ENCODE data around the gene RIPK3. TPM values are rescaled to one million over a fixed set of nuclear protein-coding genes. Genes with fewer than 3 reads are reported as not detected.
A peak's percentile ranks its signal among the peaks of the same experiment; 100 is the strongest.

Gene RIPK3
- polyA plus RNA-seq, 2 of the 4 experiments (the other 2 are of a cell fraction), result not detected

DNA sequence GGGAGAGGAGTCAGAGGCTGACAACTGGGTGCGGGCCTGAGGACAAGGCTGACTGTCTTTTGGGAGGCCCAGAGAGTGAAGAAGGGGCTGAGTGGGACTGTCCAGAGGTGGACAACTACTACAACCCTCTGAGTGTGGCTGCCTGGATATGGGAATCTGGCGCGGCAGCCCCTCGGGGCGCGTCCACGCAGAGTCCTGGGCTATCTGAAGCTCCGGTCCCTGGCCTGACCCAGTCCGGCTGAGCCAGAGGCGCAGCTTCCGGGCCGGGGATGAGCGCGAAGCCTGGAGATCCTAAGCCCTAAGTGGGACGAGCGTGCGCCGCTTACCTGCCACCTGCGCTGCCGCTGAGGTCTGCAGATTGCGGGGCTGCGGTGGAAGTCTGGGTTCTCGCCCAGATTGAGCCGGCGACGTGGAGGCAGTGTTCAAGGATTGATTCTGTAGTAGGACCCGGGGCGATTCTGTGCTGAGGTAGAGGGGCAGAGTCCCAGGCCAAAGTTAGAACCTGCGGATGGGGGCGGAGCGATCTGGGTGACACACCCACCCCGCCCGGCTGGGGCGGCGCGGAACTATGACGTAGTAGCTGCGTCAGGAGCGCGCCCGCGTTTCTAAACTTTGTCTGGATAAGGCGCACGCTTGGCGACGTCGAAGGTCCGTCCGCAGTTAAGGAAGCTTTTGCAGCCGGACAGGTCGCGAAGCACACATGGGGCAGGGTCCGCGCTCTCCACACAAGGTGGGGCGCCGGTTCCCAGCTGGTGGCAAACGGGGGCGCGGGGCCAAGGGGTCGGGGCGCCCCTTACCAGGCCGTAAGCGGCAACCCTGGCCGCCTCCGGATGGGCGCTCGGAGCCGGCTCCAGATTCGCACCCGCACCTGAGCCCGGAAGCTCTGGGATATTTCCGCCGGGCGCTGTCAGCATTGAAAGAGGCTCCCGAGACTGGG is 40.3 kb downstream of the RIPK3 start, which contains the start of the genes DHRS1 and NOP9:
Gene DHRS1, minus strand, starts transcription at position 526 of the 937 bp plus-strand sequence. CDS start 674 bp downstream, outside the sequence.
Gene NOP9, plus strand, starts transcription at position 596 of the 937 bp plus-strand sequence. Its CDS starts 105 bp downstream, at position 701.
- Histone ChIP-seq H3K4me2 (peak within 1 kb of the TSS; percentile 81), H3K27ac (peak within 1 kb of the TSS; percentile 82 to 92), H3K9me3 (no peaks in the 10 kb centered on the region), H3K4me3 (peak within 1 kb of the TSS; percentile 81), H3K4me1 (peaks cover 15% of the 10 kb centered on the region; the same call in 2 of the 3 replicates)
- FAIRE-seq (no peak), ATAC-seq (peak; percentile 62 to 82), DNase-seq (ENCODE audit: low read depth in 1 of 2, low spot score in 1 of 2) (peak; percentile 87 to 91)
- 2% methylated on average over 26 of the region's 75 CpGs for WGBS (ENCODE audit: missing lambda C conversion rate)
- ChIA-PET CTCF (interaction anchor here (0.9 to 46.6 kb wide), 8 partner anchors 11 to 130 kb away, joined by 3 to 1142 read pairs (median 70); partner anchors contain the start of genes CBLN3, CIDEB, KHNYN and LTB4R), POLR2A (interaction anchor here (1.0 to 3.4 kb wide), 8 partner anchors 8 to 132 kb away, joined by 4 to 53 read pairs (median 6); partner anchors contain the start of genes CHMP4A, CIDEB, KHNYN and RABGGTA)
- TF ChIP-seq JUN (IDR thresholded peaks at IDR 0.05), result peak; percentile 45 to 74; a peak in 2 of 5 replicates
- no peak for TF ChIP-seq CEBPB (IDR thresholded peaks at IDR 0.05)
- no peak for TF ChIP-seq GATA3 (IDR thresholded peaks at IDR 0.05; ENCODE audit: borderline replicate concordance)
- no peak for TF ChIP-seq EP300 (IDR thresholded peaks at IDR 0.05)
- TF ChIP-seq RCOR1 (IDR thresholded peaks at IDR 0.05; ENCODE audit: low read depth, low read length), result no peak
- TF ChIP-seq HEYL (CRISPR knock-in tag; IDR thresholded peaks at IDR 0.05), result no peak
- no peak for TF ChIP-seq FOSB (CRISPR knock-in tag; IDR thresholded peaks at IDR 0.05)
- TF ChIP-seq MYC (IDR thresholded peaks at IDR 0.05; ENCODE audit: borderline replicate concordance, low read length), result peak; percentile 55; the same call in 1 of the 2 replicates
- TF ChIP-seq NFE2L2 (conservative IDR thresholded peaks at IDR 0.05; ENCODE audit: low read length), result no peak
- TF ChIP-seq ELK1 (IDR thresholded peaks at IDR 0.05; ENCODE audit: low read depth, low read length), result no peak
- TF ChIP-seq EHMT2 (IDR thresholded peaks at IDR 0.05; ENCODE audit: low read depth), result no peak
- TF ChIP-seq SMC3 (IDR thresholded peaks at IDR 0.05), result no peak
- TF ChIP-seq ZFP36 (IDR thresholded peaks at IDR 0.05; ENCODE audit: borderline replicate concordance, partially characterized antibody), result no peak
- no peak for TF ChIP-seq RAD21 (conservative IDR thresholded peaks at IDR 0.05 in 1 of 2, IDR thresholded peaks at IDR 0.05 in 1 of 2)
- TF ChIP-seq USF2 (IDR thresholded peaks at IDR 0.05), result no peak
- TF ChIP-seq, protein P1, sequence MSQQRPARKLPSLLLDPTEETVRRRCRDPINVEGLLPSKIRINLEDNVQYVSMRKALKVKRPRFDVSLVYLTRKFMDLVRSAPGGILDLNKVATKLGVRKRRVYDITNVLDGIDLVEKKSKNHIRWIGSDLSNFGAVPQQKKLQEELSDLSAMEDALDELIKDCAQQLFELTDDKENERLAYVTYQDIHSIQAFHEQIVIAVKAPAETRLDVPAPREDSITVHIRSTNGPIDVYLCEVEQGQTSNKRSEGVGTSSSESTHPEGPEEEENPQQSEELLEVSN (IDR thresholded peaks at IDR 0.05; ENCODE audit: borderline replicate concordance, low read depth), result no peak
- TF ChIP-seq HOXB5 (CRISPR knock-in tag; IDR thresholded peaks at IDR 0.05), result no peak
- TF ChIP-seq ZSCAN20 (CRISPR knock-in tag; IDR thresholded peaks at IDR 0.05), result no peak
- TF ChIP-seq SREBF2 (IDR thresholded peaks at IDR 0.05), result no peak
- TF ChIP-seq BCL3 (IDR thresholded peaks at IDR 0.05), result 0 out of 3 replicates have a peak, but pooled peaks have one; percentile 49
- no peak for TF ChIP-seq JUNB (IDR thresholded peaks at IDR 0.05)
- no peak for TF ChIP-seq BHLHE40 (IDR thresholded peaks at IDR 0.05; ENCODE audit: low read depth, low read length)
- no peak for TF ChIP-seq HOXA7 (CRISPR knock-in tag; IDR thresholded peaks at IDR 0.05)
- TF ChIP-seq RNF2 (IDR thresholded peaks at IDR 0.05; ENCODE audit: borderline replicate concordance, low read depth), result no peak
- no peak for TF ChIP-seq TFCP2L1 (CRISPR knock-in tag; IDR thresholded peaks at IDR 0.05)
- peak; percentile 36; the same call in 1 of the 2 replicates for TF ChIP-seq REST (IDR thresholded peaks at IDR 0.05)
- TF ChIP-seq, protein P2, sequence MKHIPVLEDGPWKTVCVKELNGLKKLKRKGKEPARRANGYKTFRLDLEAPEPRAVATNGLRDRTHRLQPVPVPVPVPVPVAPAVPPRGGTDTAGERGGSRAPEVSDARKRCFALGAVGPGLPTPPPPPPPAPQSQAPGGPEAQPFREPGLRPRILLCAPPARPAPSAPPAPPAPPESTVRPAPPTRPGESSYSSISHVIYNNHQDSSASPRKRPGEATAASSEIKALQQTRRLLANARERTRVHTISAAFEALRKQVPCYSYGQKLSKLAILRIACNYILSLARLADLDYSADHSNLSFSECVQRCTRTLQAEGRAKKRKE (CRISPR knock-in tag; IDR thresholded peaks at IDR 0.05; ENCODE audit: low read depth), result no peak
- no peak for TF ChIP-seq KDM1A (IDR thresholded peaks at IDR 0.05; ENCODE audit: low read depth)
- TF ChIP-seq HOXB13 (CRISPR knock-in tag; IDR thresholded peaks at IDR 0.05; ENCODE audit: low read depth), result no peak
- TF ChIP-seq RARB (CRISPR knock-in tag; IDR thresholded peaks at IDR 0.05), result no peak
- peak; percentile 85 for TF ChIP-seq KDM5A (IDR thresholded peaks at IDR 0.05)
